HG03135 (cell line): Measurements from ENCODE around the gene DUSP9.

Source experiments
- ATAC-seq: cut with Tn5 transposase; IDR thresholded peaks from one replicate; pipeline ENCODE4 v1.9.1; 2021; ENCODE audit warnings: mild to moderate bottlenecking, moderate library complexity; ENCODE audit not compliant: unreplicated experiment

The DUSP9 gene

GRCh38 chrX:153621949-153622598 lies 24.9 kb upstream of the DUSP9 start:
- no peak for ATAC-seq

- ATAC-seq: no peak
Observed at GRCh38 chrX:153622661-153623309, 24.2 kb upstream of the DUSP9 start.

GRCh38 chrX:153623310-153624029 lies 23.5 kb upstream of the DUSP9 start:
- no peak for ATAC-seq

GRCh38 chrX:153624196-153625091 lies 22.6 kb upstream of the DUSP9 start:
- ATAC-seq: no peak

- ATAC-seq: no peak
Observed at GRCh38 chrX:153625271-153626024, 21.6 kb upstream of the DUSP9 start.

GRCh38 chrX:153626025-153626633 lies 20.9 kb upstream of the DUSP9 start:
- no peak for ATAC-seq

GRCh38 chrX:153626863-153627674 lies 19.9 kb upstream of the DUSP9 start:
- ATAC-seq: no peak

GRCh38 chrX:153627675-153628111 lies 19.3 kb upstream of the DUSP9 start:
- ATAC-seq: no peak

- no peak for ATAC-seq
Observed at GRCh38 chrX:153628129-153628528, 18.9 kb upstream of the DUSP9 start.

- no peak for ATAC-seq
Observed at GRCh38 chrX:153628665-153629064, 18.3 kb upstream of the DUSP9 start.

GRCh38 chrX:153631346-153631745 lies 15.7 kb upstream of the DUSP9 start:
- no peak for ATAC-seq

GRCh38 chrX:153631907-153632594 lies 15.0 kb upstream of the DUSP9 start:
- no peak for ATAC-seq

- ATAC-seq: no peak
Observed at GRCh38 chrX:153632595-153632946, 14.4 kb upstream of the DUSP9 start.

- ATAC-seq: no peak
Observed at GRCh38 chrX:153633048-153633447, 14.0 kb upstream of the DUSP9 start.

GRCh38 chrX:153633607-153634180 lies 13.3 kb upstream of the DUSP9 start:
- ATAC-seq: no peak

GRCh38 chrX:153634236-153634635 lies 12.8 kb upstream of the DUSP9 start:
- ATAC-seq: no peak

- ATAC-seq: no peak
Observed at GRCh38 chrX:153634832-153635231, 12.2 kb upstream of the DUSP9 start.

GRCh38 chrX:153635388-153635787 lies 11.6 kb upstream of the DUSP9 start:
- ATAC-seq: no peak
